K562 (cell line): ENCODE results near the gene RAD23B. TPM values are rescaled to one million over a fixed set of nuclear protein-coding genes. Genes with fewer than 3 reads are reported as not detected.
A peak's percentile ranks its signal among the peaks of the same experiment; 100 is the strongest.

Source experiments
- ARID1B ChIP-seq: fragments of 450-650 bp; IDR thresholded peaks from 2 replicates; pipeline ENCODE4 v1.6.1; 2016; ENCODE audit warnings: antibody characterized with exemption, mild to moderate bottlenecking, inconsistent platforms
- CAMTA2 ChIP-seq: fragments of 250-450 bp; sonication (Bioruptor Pico); conservative IDR thresholded peaks from 2 replicates; pipeline ENCODE4 v1.5.1; 2022
- CBX2 ChIP-seq: fragments of 200-600 bp; sonication (generic); IDR thresholded peaks from one replicate; pipeline ENCODE4 v1.6.1; 2012; ENCODE audit warnings: mild to moderate bottlenecking, low read length, inconsistent platforms; ENCODE audit not compliant: insufficient read depth, poor library complexity, severe bottlenecking
- CLOCK ChIP-seq: fragments of 250-450 bp; sonication (Bioruptor Pico); IDR thresholded peaks from 2 replicates; pipeline ENCODE4 v1.4.0; 2020; ENCODE audit warnings: mild to moderate bottlenecking, moderate library complexity, borderline replicate concordance
- EP300 ChIP-seq: IDR thresholded peaks from 2 replicates; pipeline ENCODE4 v1.6.1; 2012; ENCODE audit warnings: low read length, improper control_type of control experiment
- ESRRA ChIP-seq: fragments of 450-650 bp; IDR thresholded peaks from 2 replicates; pipeline ENCODE4 v1.6.1; 2014; ENCODE audit warnings: low read depth, mild to moderate bottlenecking, moderate library complexity, borderline replicate concordance
- MLLT1 ChIP-seq, 2 experiments: fragments of 450-650 bp; IDR thresholded peaks; 2 replicates each; pipeline ENCODE4 v1.6.1; 2016
- PKNOX1 ChIP-seq: fragments of 450-650 bp; IDR thresholded peaks from 2 replicates; pipeline ENCODE4 v1.6.1; 2016
- RCOR1 ChIP-seq, 2 experiments: IDR thresholded peaks; 2 replicates each; pipeline ENCODE4 v1.6.1; 2012; ENCODE audit warnings: low read depth in 2 of 2, low read length in 2 of 2, borderline replicate concordance in 1 of 2, improper control_type of control experiment in 1 of 2
- TAF1 ChIP-seq: IDR thresholded peaks from 2 replicates; pipeline ENCODE4 v1.6.1; 2011; ENCODE audit warnings: mild to moderate bottlenecking, low read length, moderate library complexity; ENCODE audit not compliant: insufficient read depth, control insufficient read depth, severe bottlenecking; ENCODE audit errors: extremely low read depth
- TBL1XR1 ChIP-seq, 2 experiments: IDR thresholded peaks; 2 replicates each; pipeline ENCODE4 v1.6.1; 2012; ENCODE audit warnings: improper control_type of control experiment in 2 of 2, low read length in 2 of 2, mild to moderate bottlenecking in 1 of 2
- TCF15 ChIP-seq: fragments of 250-450 bp; sonication (Bioruptor Pico); IDR thresholded peaks from 2 replicates; pipeline ENCODE4 v1.8.0; 2022; ENCODE audit warnings: moderate library complexity, mild to moderate bottlenecking, inconsistent platforms
- TEAD4 ChIP-seq, 2 experiments: sonication (generic) in 1 of 2; formaldehyde crosslinking in 1 of 2; IDR thresholded peaks; 2 replicates each; pipeline versions ENCODE4 v1.6.1 to v1.8.0; 2012 to 2022; ENCODE audit warnings: borderline replicate concordance in 1 of 2, inconsistent platforms in 1 of 2, low read length in 1 of 2, mild to moderate bottlenecking in 1 of 2, missing genetic modification reagents in 1 of 2
- ZNF316 ChIP-seq: fragments of 450-650 bp; IDR thresholded peaks from 2 replicates; pipeline ENCODE4 v1.6.1; 2016
- ZNF589 ChIP-seq: fragments of 200-800 bp; sonication (Bioruptor generic); IDR thresholded peaks from 2 replicates; pipeline ENCODE4 v1.6.1; 2016; ENCODE audit warnings: low read depth, missing genetic modification characterization, missing compliant biosample characterization
- polyA plus RNA-seq, 8 experiments: library from polyadenylated mRNA; depleted of rRNA in 4 of 8; stranded (reverse) in 5 of 8; unstranded in 3 of 8; fragments of >200 nt; fragmentation: Nextera tagmentation in 2 of 8; fragmentation: Illumina TruSeq in 1 of 8; extraction: Ambion mirVana in 2 of 8; extraction: Trizol in 1 of 8; gene quantifications; 2 replicates each; pipeline versions ENCODE4 v1.2.1 to v1.2.3, GENCODE V29; 2011 to 2014; ENCODE audit warnings: inconsistent platforms in 1 of 8, missing spikeins in 1 of 8
- total RNA-seq, 7 experiments: library from RNA; depleted of rRNA in 6 of 7; stranded (reverse); fragments of >200 nt in 6 of 7; fragmentation: Illumina TruSeq in 2 of 7; extraction: Trizol in 2 of 7; gene quantifications; 2 replicates each; pipeline versions ENCODE4 v1.2.1 to v1.2.3, GENCODE V29; 2011 to 2021; ENCODE audit warnings: low replicate concordance in 1 of 7

RAD23B gene
- total and polyA plus RNA-seq, 9 of the 15 experiments (the other 6 are each of a cell fraction or from before 2014, with no cell fraction given) = 14.5 to 184 (median 114) TPM

GRCh38 chr9:107274096-107274495 is 9.0 kb upstream of the RAD23B start (continued):
- TF ChIP-seq CLOCK = no peak
- peak; percentile 89 for TF ChIP-seq ARID1B
- peak in 1 of 2 experiments; percentile 31; a peak in 1 of 4 replicates for TF ChIP-seq TBL1XR1 (IDR thresholded peaks at IDR 0.05; ENCODE audit: low read length in 2 of 2)
- TF ChIP-seq RCOR1 (IDR thresholded peaks at IDR 0.05; ENCODE audit: borderline replicate concordance in 1 of 2, low read depth in 2 of 2, low read length in 2 of 2) = peak in 1 of 2 experiments; percentile 89; a peak in 2 of 4 replicates
- peak in 1 of 2 experiments; percentile 78; a peak in 1 of 4 replicates for TF ChIP-seq MLLT1 (IDR thresholded peaks at IDR 0.05)
- no peak for TF ChIP-seq ZNF589 (CRISPR knock-in tag)
- TF ChIP-seq EP300 = peak; percentile 68
- no peak for TF ChIP-seq TAF1
- peak; percentile 76 for TF ChIP-seq PKNOX1
- TF ChIP-seq CAMTA2 (CRISPR knock-in tag) = no peak
- no peak for TF ChIP-seq CBX2
- TF ChIP-seq ESRRA = peak; percentile 91; the same call in 1 of the 2 replicates
- no peak for TF ChIP-seq TCF15 (CRISPR knock-in tag)
- TF ChIP-seq ZNF316 = peak; percentile 29; the same call in 1 of the 2 replicates
- TF ChIP-seq TEAD4 (IDR thresholded peaks at IDR 0.05; ENCODE audit: low read length) = peak; percentile 93
- no peak for TF ChIP-seq TEAD4 (CRISPR knock-in tag; IDR thresholded peaks at IDR 0.05; ENCODE audit: borderline replicate concordance)
